HCT116 (cell line): ENCODE measurements around the gene SLC43A3. TPM values are rescaled to one million over a fixed set of nuclear protein-coding genes. Genes with fewer than 3 reads are reported as not detected.

Experiments used
- ATAC-seq: fragments of 200-7000 bp; cut with Tn5 transposase; 2 replicates; pipeline ENCODE4 v1.9.1; 2020; ENCODE audit warnings: mild to moderate bottlenecking, moderate library complexity
- BruUV-seq: library from RNA; stranded (reverse); fragments of 400-500 nt; replicated peaks from 2 replicates; lab custom pipeline; 2021; lab: Mats Ljungman, UMichigan
- CTCF ChIA-PET: fragments of 300-600 bp; sonication (Branson Sonifier 250); formaldehyde crosslinking; loops from one replicate; lab custom pipeline; 2021; ENCODE audit warnings: antibody characterized with exemption; lab: Charles Lee
- POLR2A ChIA-PET: fragments of 300-600, 350-600 bp; sonication (Branson Sonifier 250); formaldehyde crosslinking; loops from one replicate; lab custom pipeline; 2021; ENCODE audit warnings: antibody characterized with exemption; lab: Charles Lee
- RAD21 ChIA-PET, 2 experiments: fragments of 300-600 bp; sonication (Branson Sonifier 250); formaldehyde crosslinking; loops; one replicate each; lab custom pipeline; 2023; ENCODE audit warnings: low total read pairs in 2 of 2; ENCODE audit not compliant: uncharacterized antibody in 2 of 2, unreplicated experiment in 2 of 2, low non-redundant PET in 1 of 2; lab: Charles Lee
- DNase-seq: peaks from one replicate; pipeline ENCODE4 v3.0.0-alpha.2; 2010; ENCODE audit warnings: low read depth, low spot score
- H2AFZ ChIP-seq: fragments of 200-600 bp; shearing (Covaris generic), sonication (generic); 2 replicates; pipeline ENCODE4 v1.6.1; 2017; ENCODE audit warnings: low read depth, mixed run types, mixed read lengths, antibody characterized with exemption, low read length; ENCODE audit not compliant: poor library complexity, severe bottlenecking
- H3K27ac ChIP-seq: 2 replicates; pipeline ENCODE4 v1.5.1; 2012; ENCODE audit warnings: low read depth, low read length
- H3K27me3 ChIP-seq: fragments of 200-600 bp; sonication (generic); 2 replicates; pipeline ENCODE4 v1.6.1; 2016; ENCODE audit warnings: mixed run types, low read length, mixed read lengths; ENCODE audit not compliant: insufficient read depth
- H3K36me3 ChIP-seq, 2 experiments: fragments of 200-500 bp in 1 of 2; fragments of 200-600 bp in 1 of 2; sonication (Bioruptor generic) in 1 of 2; sonication (generic) in 1 of 2; 2 replicates each; pipeline versions ENCODE4 v1.5.1 to v1.6.1; 2014 to 2016; ENCODE audit warnings: low read length in 2 of 2, inconsistent platforms in 1 of 2, mixed read lengths in 1 of 2, mixed run types in 1 of 2; ENCODE audit not compliant: insufficient read depth in 2 of 2, control insufficient read depth in 1 of 2
- H3K4me1 ChIP-seq, 2 experiments: fragments of 200-600 bp in 1 of 2; sonication (generic) in 1 of 2; 2 replicates each; pipeline versions ENCODE4 v1.5.1 to v1.6.1; 2012 to 2017; ENCODE audit warnings: low read length in 2 of 2, inconsistent platforms in 1 of 2, mild to moderate bottlenecking in 1 of 2, mixed read lengths in 1 of 2, mixed run types in 1 of 2, moderate library complexity in 1 of 2; ENCODE audit not compliant: insufficient read depth in 2 of 2, control insufficient read depth in 1 of 2
- H3K4me2 ChIP-seq: fragments of 200-600 bp; sonication (generic); 2 replicates; pipeline ENCODE4 v1.6.1; 2017; ENCODE audit warnings: mixed run types, low read length, mixed read lengths
- H3K4me3 ChIP-seq, 2 experiments: fragments of 200-600 bp in 1 of 2; sonication (generic) in 1 of 2; replicated peaks in 1 of 2; 2 replicates each; pipeline ENCODE4 v1.5.1; 2011 to 2016; ENCODE audit warnings: low read length in 2 of 2, control low read depth in 1 of 2, low read depth in 1 of 2, mild to moderate bottlenecking in 1 of 2, mixed read lengths in 1 of 2, mixed run types in 1 of 2
- H3K79me2 ChIP-seq: fragments of 200-600 bp; sonication (generic); 2 replicates; pipeline ENCODE4 v1.6.1; 2017; ENCODE audit warnings: mild to moderate bottlenecking, mixed run types, low read length, moderate library complexity, mixed read lengths; ENCODE audit not compliant: insufficient read depth
- H3K9ac ChIP-seq: fragments of 200-600 bp; sonication (generic); 2 replicates; pipeline ENCODE4 v1.6.1; 2016; ENCODE audit warnings: low read length, mixed read lengths
- H3K9me2 ChIP-seq: fragments of 200-600 bp; sonication (generic), shearing (Covaris generic); 2 replicates; pipeline ENCODE4 v1.6.1; 2017; ENCODE audit warnings: mixed run types, mild to moderate bottlenecking, moderate library complexity; ENCODE audit not compliant: insufficient read depth
- H3K9me3 ChIP-seq, 2 experiments: fragments of 200-500 bp in 1 of 2; fragments of 200-600 bp in 1 of 2; sonication (Bioruptor generic) in 1 of 2; sonication (generic) in 1 of 2; 2 replicates each; pipeline ENCODE4 v1.6.1; 2014 to 2017; ENCODE audit warnings: low read length in 2 of 2, mixed read lengths in 2 of 2, inconsistent platforms in 1 of 2, low read depth in 1 of 2, mild to moderate bottlenecking in 1 of 2, mixed run types in 1 of 2, moderate library complexity in 1 of 2; ENCODE audit not compliant: control insufficient read depth in 1 of 2, insufficient read depth in 1 of 2
- H4K20me1 ChIP-seq: fragments of 200-600 bp; sonication (generic), shearing (Covaris generic); 2 replicates; pipeline ENCODE4 v1.6.1; 2017; ENCODE audit warnings: mixed run types, mild to moderate bottlenecking, moderate library complexity; ENCODE audit not compliant: insufficient read depth
- CBX3 ChIP-seq: IDR thresholded peaks from 2 replicates; pipeline ENCODE4 v1.6.1; 2012; ENCODE audit warnings: low read depth
- CTCF ChIP-seq, 3 experiments: fragments of 200-600 bp in 1 of 3; sonication (generic) in 1 of 3; IDR thresholded peaks in 2 of 3; conservative IDR thresholded peaks in 1 of 3; 2 replicates each; pipeline ENCODE4 v1.5.1; 2012 to 2017; ENCODE audit warnings: low read depth in 2 of 3, low read length in 2 of 3, antibody characterized with exemption in 1 of 3, borderline replicate concordance in 1 of 3, control low read depth in 1 of 3, mild to moderate bottlenecking in 1 of 3, mixed read lengths in 1 of 3, mixed run types in 1 of 3, moderate library complexity in 1 of 3; ENCODE audit not compliant: insufficient read depth in 1 of 3
- EGR1 ChIP-seq: IDR thresholded peaks from 2 replicates; pipeline ENCODE4 v1.6.1; 2012; ENCODE audit warnings: low read depth
- ELF1 ChIP-seq: IDR thresholded peaks from 2 replicates; pipeline ENCODE4 v1.6.1; 2012; ENCODE audit warnings: low read depth, borderline replicate concordance
- MAX ChIP-seq: IDR thresholded peaks from 2 replicates; pipeline ENCODE4 v1.6.1; 2012
- POLR2A ChIP-seq: IDR thresholded peaks from 2 replicates; pipeline ENCODE4 v1.7.0; 2011; ENCODE audit warnings: borderline replicate concordance; ENCODE audit not compliant: insufficient read depth, insufficient read length; ENCODE audit errors: extremely low read depth
- RAD21 ChIP-seq: IDR thresholded peaks from 2 replicates; pipeline ENCODE4 v1.6.1; 2012; ENCODE audit warnings: low read depth, mild to moderate bottlenecking
- SRF ChIP-seq: IDR thresholded peaks from 2 replicates; pipeline ENCODE4 v1.6.1; 2012; ENCODE audit warnings: low read depth
- TCF7L2 ChIP-seq: IDR thresholded peaks from 2 replicates; pipeline ENCODE4 v1.7.0; 2011; ENCODE audit warnings: borderline replicate concordance, inconsistent platforms; ENCODE audit not compliant: insufficient read depth, insufficient read length; ENCODE audit errors: extremely low read depth
- YY1 ChIP-seq: IDR thresholded peaks from 2 replicates; pipeline ENCODE4 v1.6.1; 2011; ENCODE audit warnings: low read length, low read depth, moderate library complexity, mild to moderate bottlenecking; ENCODE audit not compliant: insufficient replicate concordance; ENCODE audit errors: extremely low read depth
- ZBTB33 ChIP-seq: IDR thresholded peaks from 2 replicates; pipeline ENCODE4 v1.6.1; 2011; ENCODE audit warnings: mild to moderate bottlenecking, low read length, moderate library complexity; ENCODE audit not compliant: insufficient replicate concordance; ENCODE audit errors: extremely low read depth
- ZNF274 ChIP-seq: fragments of 200-500 bp; sonication (Bioruptor generic); IDR thresholded peaks from 2 replicates; pipeline ENCODE4 v1.6.1; 2014; ENCODE audit warnings: mild to moderate bottlenecking, low read depth, low read length, inconsistent platforms
- intact Hi-C: fragments of 100-400 bp; cut with micrococcal nuclease; formaldehyde crosslinking; loops from 2 replicates; pipeline ENCODE4 v1.10.0; 2022
- total RNA-seq: library from RNA; stranded (reverse); gene quantifications from one replicate; pipeline ENCODE4 v1.2.1, GENCODE V29; 2021; ENCODE audit not compliant: unreplicated experiment

The SLC43A3 gene
- total RNA-seq, 1 experiment from 2014 or later = 36.9 TPM

GRCh38 chr11:57374966-57375365 is 52.0 kb downstream of the SLC43A3 start:
- ChIA-PET RAD21 (no interaction called here), POLR2A (no interaction called here)
- no TSS peak for BruUV-seq

GRCh38 chr11:57373146-57373545 is 53.8 kb downstream of the SLC43A3 start:
- no peaks in the 10 kb centered on the region for H3K36me3 ChIP-seq
- no peak overlapping the region for H3K4me2 ChIP-seq
- no peaks in the 10 kb centered on the region for H3K79me2 ChIP-seq
- no TSS peak for BruUV-seq
- H3K9me2 ChIP-seq = no peaks in the 10 kb centered on the region
- peaks cover 8% of the 10 kb centered on the region; the same call in 1 of the 2 replicates for H3K27me3 ChIP-seq
- no peak overlapping the region for H2AFZ ChIP-seq
- no peak overlapping the region for H3K9ac ChIP-seq
- H3K4me1 ChIP-seq = no peaks in the 10 kb centered on the region
- no peak for ATAC-seq
- H3K4me3 ChIP-seq = no peak overlapping the region
- ChIA-PET RAD21 (no interaction called here), CTCF (no interaction called here), POLR2A (no interaction called here)
- no peak overlapping the region for H3K27ac ChIP-seq
- intact Hi-C loops = no loop called here
- DNase-seq = no peak
- no peaks in the 10 kb centered on the region for H4K20me1 ChIP-seq
- H3K9me3 ChIP-seq = no peaks in the 10 kb centered on the region
- no peak for TF ChIP-seq YY1
- no peak for TF ChIP-seq TCF7L2
- no peak for TF ChIP-seq ZBTB33
- TF ChIP-seq RAD21 = no peak
- TF ChIP-seq ZNF274 = no peak
- no peak for TF ChIP-seq CTCF (IDR thresholded peaks at IDR 0.05 in 2 of 3, conservative IDR thresholded peaks at IDR 0.05 in 1 of 3; ENCODE audit: borderline replicate concordance in 1 of 3, insufficient read depth in 1 of 3, low read depth in 2 of 3, low read length in 2 of 3)

More at GRCh38 chr11:57374966-57375365, 52.0 kb downstream of the SLC43A3 start:
- Histone ChIP-seq H3K4me1 (no peaks in the 10 kb centered on the region), H2AFZ (no peak overlapping the region), H3K4me3 (no peak overlapping the region), H4K20me1 (no peaks in the 10 kb centered on the region), H3K9ac (no peak overlapping the region), H3K9me2 (no peaks in the 10 kb centered on the region), H3K79me2 (no peaks in the 10 kb centered on the region), H3K27ac (no peak overlapping the region), H3K4me2 (no peak overlapping the region), H3K27me3 (peaks cover 20% of the 10 kb centered on the region)
- intact Hi-C loops = no loop called here
- ATAC-seq = no peak
- no peak for DNase-seq
- no peak for TF ChIP-seq SRF
- TF ChIP-seq ELF1 = no peak
- no peak for TF ChIP-seq YY1
- TF ChIP-seq EGR1 = no peak
- no peak for TF ChIP-seq MAX
- no peak for TF ChIP-seq TCF7L2
- TF ChIP-seq CBX3 = no peak
- TF ChIP-seq ZNF274 = no peak
- no peak for TF ChIP-seq POLR2A
- TF ChIP-seq, all 23 proteins: peak for 0
- Histone ChIP-seq H3K9me3 (no peaks in the 10 kb centered on the region), H3K36me3 (no peaks in the 10 kb centered on the region)
- CTCF ChIA-PET = no interaction called here
